ENCODE measurements around the gene DUSP22.

DNA sequence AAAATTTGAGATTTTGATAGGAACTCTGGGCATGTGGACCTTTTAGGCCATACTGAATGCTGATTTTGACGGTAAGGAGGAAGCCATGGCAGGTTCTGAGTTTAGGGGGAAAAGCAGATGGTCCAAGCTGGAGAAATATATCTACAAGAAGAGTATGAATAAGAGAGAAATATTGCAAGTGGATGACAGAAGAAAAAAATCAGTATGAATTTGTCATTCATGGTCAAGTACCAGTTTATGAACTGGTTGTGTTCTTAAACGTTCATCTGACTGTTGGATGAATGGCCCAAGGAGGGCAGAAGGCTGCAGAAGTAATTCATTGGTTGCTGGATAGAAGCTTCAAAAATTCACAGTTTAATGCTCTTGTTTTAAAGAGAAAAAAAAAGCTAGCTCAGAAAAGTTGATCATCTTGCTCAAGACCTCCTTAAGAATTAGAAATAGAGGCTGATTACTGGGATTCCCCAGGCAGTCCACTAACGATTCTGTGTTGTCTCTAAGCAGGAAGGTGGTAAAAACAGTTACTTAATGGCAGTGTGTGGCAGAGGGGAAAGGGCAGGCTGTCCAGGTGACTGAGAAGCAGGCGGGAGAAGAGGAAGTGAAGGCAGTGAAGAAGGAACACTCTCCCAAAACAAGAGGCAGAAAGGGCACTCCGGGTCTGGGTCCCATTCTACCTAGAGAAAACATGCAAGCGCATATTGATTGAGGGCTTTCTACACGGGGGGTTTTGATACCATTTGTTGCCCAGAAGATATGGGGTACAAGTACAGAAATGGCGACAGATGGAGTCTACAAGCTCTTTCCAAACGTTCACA, 2.0 kb upstream of the DUSP22 start:
- TF ChIP-seq, protein P1, sequence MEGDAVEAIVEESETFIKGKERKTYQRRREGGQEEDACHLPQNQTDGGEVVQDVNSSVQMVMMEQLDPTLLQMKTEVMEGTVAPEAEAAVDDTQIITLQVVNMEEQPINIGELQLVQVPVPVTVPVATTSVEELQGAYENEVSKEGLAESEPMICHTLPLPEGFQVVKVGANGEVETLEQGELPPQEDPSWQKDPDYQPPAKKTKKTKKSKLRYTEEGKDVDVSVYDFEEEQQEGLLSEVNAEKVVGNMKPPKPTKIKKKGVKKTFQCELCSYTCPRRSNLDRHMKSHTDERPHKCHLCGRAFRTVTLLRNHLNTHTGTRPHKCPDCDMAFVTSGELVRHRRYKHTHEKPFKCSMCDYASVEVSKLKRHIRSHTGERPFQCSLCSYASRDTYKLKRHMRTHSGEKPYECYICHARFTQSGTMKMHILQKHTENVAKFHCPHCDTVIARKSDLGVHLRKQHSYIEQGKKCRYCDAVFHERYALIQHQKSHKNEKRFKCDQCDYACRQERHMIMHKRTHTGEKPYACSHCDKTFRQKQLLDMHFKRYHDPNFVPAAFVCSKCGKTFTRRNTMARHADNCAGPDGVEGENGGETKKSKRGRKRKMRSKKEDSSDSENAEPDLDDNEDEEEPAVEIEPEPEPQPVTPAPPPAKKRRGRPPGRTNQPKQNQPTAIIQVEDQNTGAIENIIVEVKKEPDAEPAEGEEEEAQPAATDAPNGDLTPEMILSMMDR (IDR thresholded peaks at IDR 0.05) = no peak
- TF ChIP-seq EZH2 (IDR thresholded peaks at IDR 0.05; ENCODE audit: borderline replicate concordance, insufficient read depth, low read depth, low read length, poor library complexity, severe bottlenecking) = no peak
